Skin of body (tissue), 2 donors: ENCODE data around the gene ZNF560. TPM values are rescaled to one million over a fixed set of nuclear protein-coding genes. Genes with fewer than 3 reads are reported as not detected.
"Not testable (repeated sequence)": the region's sequence is repeated elsewhere in the genome, so short reads cannot be mapped to it uniquely, and the experiment has no call there.

ENCODE experiments used
- DNase-seq: peaks from one replicate; lab custom pipeline; 2025; lab: John Stamatoyannopoulos, UW
- total RNA-seq: library from RNA; depleted of rRNA; stranded (reverse); fragments of >200 nt; gene quantifications from one replicate; pipeline ENCODE4 v1.2.3, GENCODE V29; 2014

The ZNF560 gene
- 0.49 TPM for total RNA-seq

- DNase-seq = no peak
Observed at GRCh38 chr19:9498183-9498902, at the start of gene ZNF560. TSS of gene ZNF560 (minus strand) at chr19:9498616. CDS start at chr19:9475313, 23,303 bp downstream.

- no peak for DNase-seq
Observed at GRCh38 chr19:9547870-9548269, 49.5 kb upstream of the ZNF560 start.

- not testable (repeated sequence) for DNase-seq
Observed at GRCh38 chr19:9541281-9541680, 42.9 kb upstream of the ZNF560 start.

GRCh38 chr19:9539921-9540320 lies 41.5 kb upstream of the ZNF560 start:
- DNase-seq = not testable (repeated sequence)

- not testable (repeated sequence) for DNase-seq
Observed at GRCh38 chr19:9539201-9539600, 40.8 kb upstream of the ZNF560 start.

- peak; percentile 76 for DNase-seq
Observed at GRCh38 chr19:9538183-9539058, 40.0 kb upstream of the ZNF560 start, which contains the start of gene ZNF426. TSS of gene ZNF426 (minus strand) at chr19:9538645. CDS start at chr19:9536232, 2,413 bp downstream.

GRCh38 chr19:9535934-9536333 lies 37.5 kb upstream of the ZNF560 start:
- no peak for DNase-seq

GRCh38 chr19:9531933-9532332 lies 33.5 kb upstream of the ZNF560 start:
- DNase-seq = no peak

GRCh38 chr19:9528757-9529336 lies 30.4 kb upstream of the ZNF560 start:
- DNase-seq = no peak

- no peak for DNase-seq
Observed at GRCh38 chr19:9523885-9524474, 25.6 kb upstream of the ZNF560 start.

GRCh38 chr19:9507285-9507684 lies 8.9 kb upstream of the ZNF560 start:
- DNase-seq = no peak

- no peak for DNase-seq
Observed at GRCh38 chr19:9500796-9501195, 2.4 kb upstream of the ZNF560 start.

GRCh38 chr19:9494096-9494495 lies 4.3 kb downstream of the ZNF560 start:
- no peak for DNase-seq

GRCh38 chr19:9487016-9487415 lies 11.4 kb downstream of the ZNF560 start:
- DNase-seq = no peak

GRCh38 chr19:9485140-9485539 lies 13.3 kb downstream of the ZNF560 start:
- no peak for DNase-seq

- DNase-seq = no peak
Observed at GRCh38 chr19:9474975-9475374, 23.4 kb downstream of the ZNF560 start.

- DNase-seq = no peak
Observed at GRCh38 chr19:9467161-9467560, 31.3 kb downstream of the ZNF560 start.

GRCh38 chr19:9461938-9462337 lies 36.5 kb downstream of the ZNF560 start:
- DNase-seq = no peak

- no peak for DNase-seq
Observed at GRCh38 chr19:9456018-9456689, 42.3 kb downstream of the ZNF560 start.

GRCh38 chr19:9453953-9454352 lies 44.5 kb downstream of the ZNF560 start:
- no peak for DNase-seq

- DNase-seq = no peak
Observed at GRCh38 chr19:9445037-9445436, 53.4 kb downstream of the ZNF560 start.
